Ovary (tissue), 9 donors: ENCODE measurements around the gene ZNF735. TPM values are rescaled to one million over a fixed set of nuclear protein-coding genes. Genes with fewer than 3 reads are reported as not detected.

Source experiments
- DNase-seq, 5 donors: peaks; one replicate each; pipeline ENCODE4 v3.0.0-alpha.2; 2019 to 2020
- H3K27ac ChIP-seq, 2 donors: fragments of 200-600 bp; one replicate each; pipeline versions ENCODE4 v1.5.1 to v1.8.0; 2019 to 2022
- H3K27me3 ChIP-seq: fragments of 200-600 bp; one replicate; pipeline ENCODE4 v1.8.0; 2022
- H3K36me3 ChIP-seq: fragments of 200-600 bp; sonication (generic); one replicate; pipeline ENCODE4 v1.5.1; 2019
- H3K4me1 ChIP-seq: one replicate; pipeline ENCODE4 v1.8.1; 2013; ENCODE audit warnings: mild to moderate bottlenecking, moderate library complexity; ENCODE audit not compliant: insufficient read depth
- H3K4me3 ChIP-seq: fragments of 200-600 bp; sonication (generic); one replicate; pipeline ENCODE4 v1.5.1; 2017
- H3K9me3 ChIP-seq, 2 donors: fragments of 200-600 bp in 1 of 2; sonication (generic) in 1 of 2; one replicate each; pipeline versions ENCODE4 v1.5.1 to v1.8.1; 2013 to 2019; ENCODE audit warnings: mild to moderate bottlenecking in 1 of 2, moderate library complexity in 1 of 2
- CTCF ChIP-seq, 3 donors: fragments of 450-650 bp in 2 of 3; fragments of 200-600 bp in 1 of 3; IDR thresholded peaks; one replicate each; pipeline versions ENCODE4 v1.5.1 to v1.8.0; 2016 to 2022; ENCODE audit warnings: antibody characterized with exemption in 3 of 3, mild to moderate bottlenecking in 1 of 3
- EP300 ChIP-seq: sonication (generic); formaldehyde crosslinking; IDR thresholded peaks from one replicate; pipeline ENCODE4 v1.6.1; 2017; ENCODE audit warnings: antibody characterized with exemption
- POLR2A ChIP-seq: fragments of 450-650 bp; IDR thresholded peaks from one replicate; pipeline ENCODE4 v1.6.1; 2017; ENCODE audit warnings: antibody characterized with exemption, mild to moderate bottlenecking, moderate library complexity
- whole genome bisulfite sequencing, 3 donors: extraction: QIAGEN DNeasy Blood & Tissue Kit in 1 of 3; methylation state at CpG; one replicate each; pipeline versions ENCODE4 v1.1.5 to v1.1.7; 2013 to 2017; 5-methylcytosine and 5-hydroxymethylcytosine counted together
- intact Hi-C, 4 donors: fragments of 100-400 bp; cut with DNase I; formaldehyde crosslinking; loops; one replicate each; pipeline versions ENCODE4 v1.11.0 to v1.15.1; 2022 to 2023
- polyA plus RNA-seq, 2 donors: library from polyadenylated mRNA; stranded (reverse); fragments of 200-250 nt in 1 of 2; fragments of 350-450 nt in 1 of 2; fragmentation: Illumina TruSeq in 1 of 2; extraction: RNeasy Lipid Tissue Mini Kit (QIAGEN cat#74804) in 1 of 2; gene quantifications; one replicate each; pipeline ENCODE4 v1.2.3, GENCODE V29; 2013 to 2014
- total RNA-seq, 7 donors: library from RNA; depleted of rRNA in 2 of 7; stranded (reverse); fragments of >200 nt in 2 of 7; fragmentation: NEBNext Ultra II Directional in 3 of 7; extraction: Animal tissue kit (Norgen Biotek cat#: 25700) in 3 of 7; gene quantifications; one replicate each; pipeline versions ENCODE4 v1.1.0 to v1.2.4, GENCODE V29; 2016 to 2023
- donor health status: DM: no; HTN: no; CAD: no; lungs with moderate emphysema.
- donor health status: DM: no; HTN: no; CAD: no.
- donor health status: Bipolar disorder and iron deficiency.
- donor health status: DM: yes; HTN: yes; CAD: no.
- donor health status: DM: no; HTN: no; CAD: no.
- donor health status: DM: yes; HTN: yes; CAD: no.

Gene ZNF735
- total and polyA plus RNA-seq, 9 donors, result not detected

GRCh38 chr7:64181586-64181985 is 25.4 kb upstream of the ZNF735 start:
- DNase-seq, result no peak
- intact Hi-C loops, result no loop called here
- Histone ChIP-seq H3K4me3 (no peak overlapping the region), H3K9me3 (no peaks in the 10 kb centered on the region), H3K36me3 (no peaks in the 10 kb centered on the region), H3K27ac (no peak overlapping the region), H3K27me3 (no peaks in the 10 kb centered on the region), H3K4me1 (no peaks in the 10 kb centered on the region)
- WGBS, 3 donors, result 15 to 51% (median 27%) methylated on average over 44 to 46 of the region's 46 CpGs
- TF ChIP-seq CTCF (IDR thresholded peaks at IDR 0.05), result no peak
- no peak for TF ChIP-seq POLR2A

GRCh38 chr7:64182036-64182790 is 24.8 kb upstream of the ZNF735 start:
- intact Hi-C loops, result no loop called here
- Histone ChIP-seq H3K27me3 (no peaks in the 10 kb centered on the region), H3K36me3 (no peaks in the 10 kb centered on the region), H3K9me3 (no peaks in the 10 kb centered on the region), H3K27ac (no peak overlapping the region), H3K4me3 (no peak overlapping the region), H3K4me1 (no peaks in the 10 kb centered on the region)
- no peak for DNase-seq
- WGBS, 3 donors, result 22 to 57% (median 33%) methylated on average over 25 to 66 of the region's 66 CpGs
- TF ChIP-seq EP300 (no peak), CTCF (IDR thresholded peaks at IDR 0.05) (no peak), POLR2A (no peak)

- no peaks in the 10 kb centered on the region for H3K36me3 ChIP-seq
- H3K4me1 ChIP-seq, result no peaks in the 10 kb centered on the region
- H3K4me3 ChIP-seq, result no peak overlapping the region
- TF ChIP-seq CTCF (IDR thresholded peaks at IDR 0.05), result peak in 1 of 3 donors; percentile 42
- no peak for TF ChIP-seq POLR2A
- TF ChIP-seq EP300, result no peak
- WGBS, 3 donors, result 19 to 38% (median 22%) methylated on average over 25 to 31 of the region's 31 CpGs
- no peaks in the 10 kb centered on the region for H3K9me3 ChIP-seq
- no peaks in the 10 kb centered on the region for H3K27me3 ChIP-seq
- intact Hi-C loops, result no loop called here
- H3K27ac ChIP-seq, result no peak overlapping the region
- DNase-seq, result peak in 2 of 5 donors; percentile 27 to 46
Observed at GRCh38 chr7:64183126-64183742, 23.8 kb upstream of the ZNF735 start.

- intact Hi-C loops, result no loop called here
- WGBS, 3 donors, result 88 to 97% (median 95%) methylated on average over 13 of the region's 13 CpGs
- Histone ChIP-seq H3K9me3 (no peaks in the 10 kb centered on the region), H3K27me3 (no peaks in the 10 kb centered on the region), H3K27ac (no peak overlapping the region), H3K4me1 (no peaks in the 10 kb centered on the region), H3K36me3 (no peaks in the 10 kb centered on the region), H3K4me3 (no peak overlapping the region)
- no peak for TF ChIP-seq CTCF (IDR thresholded peaks at IDR 0.05)
- no peak for TF ChIP-seq EP300
- no peak for TF ChIP-seq POLR2A
- no peak for DNase-seq
Observed at GRCh38 chr7:64183827-64184372, 23.1 kb upstream of the ZNF735 start.
